ENCODE results near the gene CEP128. TPM values are rescaled to one million over a fixed set of nuclear protein-coding genes. Genes with fewer than 3 reads are reported as not detected.

Gene CEP128
- total RNA-seq, 8 experiments from 2014 or later: 1.7 to 12.7 (median 5.2) TPM

GRCh38 chr14:80754696-80755095, 186.8 kb downstream of the CEP128 start:
- in situ Hi-C loops (cut with MboI; ENCODE audit: low pct_unique_long_range_greater_than_20kb in 2 of 9, low sequenced_read_pairs in 9 of 9, unreplicated experiment in 9 of 9): no loop called here
- Histone ChIP-seq H3K27ac (no peak overlapping the region), H3K4me1 (replicated peaks in 1 of 2) (no peaks in the 10 kb centered on the region), H3K4me3 (no peak overlapping the region)
- WGBS, 10 experiments: 89 to 100% (median 97%) methylated on average over 1 to 7 of the region's 7 CpGs; no CpG with 5 or more reads in 1 of the 10 experiments
- ATAC-seq (replicated peaks in 6 of 8): no peak

GRCh38 chr14:80751285-80751684, 190.3 kb downstream of the CEP128 start:
- no peak for ATAC-seq (replicated peaks in 6 of 8)
- H3K4me1 ChIP-seq (replicated peaks in 1 of 2): no peaks in the 10 kb centered on the region
- no peak overlapping the region for H3K27ac ChIP-seq
- in situ Hi-C loops (cut with MboI; ENCODE audit: low pct_unique_long_range_greater_than_20kb in 2 of 9, low sequenced_read_pairs in 9 of 9, unreplicated experiment in 9 of 9): no loop called here
- 83 to 100% (median 100%) methylated on average over 1 of the region's 1 CpG; no CpG with 5 or more reads in 7 of the 10 experiments for WGBS, 10 experiments
- no peak overlapping the region for H3K4me3 ChIP-seq

- Histone ChIP-seq H3K4me3 (no peak overlapping the region), H3K4me1 (replicated peaks in 1 of 2) (no peaks in the 10 kb centered on the region), H3K27ac (no peak overlapping the region)
- 86 to 100% (median 95%) methylated on average over 1 of the region's 1 CpG; no CpG with 5 or more reads in 2 of the 10 experiments for WGBS, 10 experiments
- ATAC-seq (replicated peaks in 6 of 8): no peak
- in situ Hi-C loops (cut with MboI; ENCODE audit: low pct_unique_long_range_greater_than_20kb in 2 of 9, low sequenced_read_pairs in 9 of 9, unreplicated experiment in 9 of 9): no loop called here
These were observed 215.3 kb downstream of the CEP128 start for GRCh38 chr14:80726211-80726610.

GRCh38 chr14:80718940-80719339, 222.6 kb downstream of the CEP128 start:
- in situ Hi-C loops (cut with MboI; ENCODE audit: low pct_unique_long_range_greater_than_20kb in 2 of 9, low sequenced_read_pairs in 9 of 9, unreplicated experiment in 9 of 9): no loop called here
- ATAC-seq (replicated peaks in 6 of 8): peak in 5 of 8 experiments; percentile 57 to 89 (median 77)

GRCh38 chr14:80714474-80714873, 227.1 kb downstream of the CEP128 start:
- no peak for ATAC-seq (replicated peaks in 6 of 8)
- Histone ChIP-seq H3K27ac (no peak overlapping the region), H3K4me3 (no peak overlapping the region), H3K4me1 (replicated peaks in 1 of 2) (peaks cover 2 to 8% of the 10 kb centered on the region in 2 donors)
- in situ Hi-C loops (cut with MboI; ENCODE audit: low pct_unique_long_range_greater_than_20kb in 2 of 9, low sequenced_read_pairs in 9 of 9, unreplicated experiment in 9 of 9): no loop called here
- 71 to 100% (median 90%) methylated on average over 1 to 4 of the region's 4 CpGs; no CpG with 5 or more reads in 1 of the 10 experiments for WGBS, 10 experiments

More at GRCh38 chr14:80718940-80719339, 222.6 kb downstream of the CEP128 start:
- WGBS, 10 experiments: 83 to 100% (median 90%) methylated on average over 1 of the region's 1 CpG; no CpG with 5 or more reads in 6 of the 10 experiments
- H3K4me3 ChIP-seq: no peak overlapping the region
- H3K27ac ChIP-seq: no peak overlapping the region
- H3K4me1 ChIP-seq (replicated peaks in 1 of 2): peaks cover 2 to 8% of the 10 kb centered on the region in 2 donors

GRCh38 chr14:80713076-80713850, 228.3 kb downstream of the CEP128 start:
- WGBS, 10 experiments: 48 to 100% (median 94%) methylated on average over 2 to 5 of the region's 5 CpGs
- Histone ChIP-seq H3K4me1 (replicated peaks in 1 of 2) (no peaks in the 10 kb centered on the region), H3K27ac (no peak overlapping the region), H3K4me3 (no peak overlapping the region)
- in situ Hi-C loops (cut with MboI; ENCODE audit: low pct_unique_long_range_greater_than_20kb in 2 of 9, low sequenced_read_pairs in 9 of 9, unreplicated experiment in 9 of 9): no loop called here
- no peak for ATAC-seq (replicated peaks in 6 of 8)

GRCh38 chr14:80705241-80705980, 236.1 kb downstream of the CEP128 start:
- no peaks in the 10 kb centered on the region for H3K4me1 ChIP-seq (replicated peaks in 1 of 2)
- in situ Hi-C loops (cut with MboI; ENCODE audit: low pct_unique_long_range_greater_than_20kb in 2 of 9, low sequenced_read_pairs in 9 of 9, unreplicated experiment in 9 of 9): no loop called here
- 29 to 100% (median 100%) methylated on average over 1 of the region's 1 CpG; no CpG with 5 or more reads in 4 of the 10 experiments for WGBS, 10 experiments
- no peak overlapping the region for H3K27ac ChIP-seq
- ATAC-seq (replicated peaks in 6 of 8): no peak
- no peak overlapping the region for H3K4me3 ChIP-seq

GRCh38 chr14:80700601-80701000, 240.9 kb downstream of the CEP128 start:
- no peak for ATAC-seq (replicated peaks in 6 of 8)
- Histone ChIP-seq H3K4me3 (no peak overlapping the region), H3K27ac (no peak overlapping the region), H3K4me1 (replicated peaks in 1 of 2) (no peaks in the 10 kb centered on the region)
- in situ Hi-C loops (cut with MboI; ENCODE audit: low pct_unique_long_range_greater_than_20kb in 2 of 9, low sequenced_read_pairs in 9 of 9, unreplicated experiment in 9 of 9): no loop called here
- 70 to 100% (median 100%) methylated on average over 1 of the region's 1 CpG; no CpG with 5 or more reads in 3 of the 10 experiments for WGBS, 10 experiments

GRCh38 chr14:80699861-80700260, 241.7 kb downstream of the CEP128 start:
- 63 to 100% (median 92%) methylated on average over 1 to 4 of the region's 4 CpGs for WGBS, 10 experiments
- in situ Hi-C loops (cut with MboI; ENCODE audit: low pct_unique_long_range_greater_than_20kb in 2 of 9, low sequenced_read_pairs in 9 of 9, unreplicated experiment in 9 of 9): no loop called here
- Histone ChIP-seq H3K4me1 (replicated peaks in 1 of 2) (no peaks in the 10 kb centered on the region), H3K27ac (no peak overlapping the region), H3K4me3 (no peak overlapping the region)
- ATAC-seq (replicated peaks in 6 of 8): no peak

- WGBS, 10 experiments: 91 to 100% (median 100%) methylated on average over 1 to 6 of the region's 6 CpGs; no CpG with 5 or more reads in 1 of the 10 experiments
- ATAC-seq (replicated peaks in 6 of 8): no peak
- H3K4me1 ChIP-seq (replicated peaks in 1 of 2): no peaks in the 10 kb centered on the region
- H3K27ac ChIP-seq: no peak overlapping the region
- H3K4me3 ChIP-seq: no peak overlapping the region
- in situ Hi-C loops (cut with MboI; ENCODE audit: low pct_unique_long_range_greater_than_20kb in 2 of 9, low sequenced_read_pairs in 9 of 9, unreplicated experiment in 9 of 9): no loop called here
These were observed 242.6 kb downstream of the CEP128 start for GRCh38 chr14:80698974-80699373.

GRCh38 chr14:80695869-80696268, 245.7 kb downstream of the CEP128 start:
- Histone ChIP-seq H3K27ac (no peak overlapping the region), H3K4me3 (no peak overlapping the region), H3K4me1 (replicated peaks in 1 of 2) (no peaks in the 10 kb centered on the region)
- WGBS, 10 experiments: 72 to 100% (median 94%) methylated on average over 1 to 4 of the region's 4 CpGs; no CpG with 5 or more reads in 3 of the 10 experiments
- ATAC-seq (replicated peaks in 6 of 8): no peak
- in situ Hi-C loops (cut with MboI; ENCODE audit: low pct_unique_long_range_greater_than_20kb in 2 of 9, low sequenced_read_pairs in 9 of 9, unreplicated experiment in 9 of 9): no loop called here

- no peak for ATAC-seq (replicated peaks in 6 of 8)
- no peak overlapping the region for H3K27ac ChIP-seq
- no peak overlapping the region for H3K4me3 ChIP-seq
- in situ Hi-C loops (cut with MboI; ENCODE audit: low pct_unique_long_range_greater_than_20kb in 2 of 9, low sequenced_read_pairs in 9 of 9, unreplicated experiment in 9 of 9): no loop called here
- 75 to 100% (median 95%) methylated on average over 1 to 3 of the region's 3 CpGs; no CpG with 5 or more reads in 2 of the 10 experiments for WGBS, 10 experiments
- no peaks in the 10 kb centered on the region for H3K4me1 ChIP-seq (replicated peaks in 1 of 2)
These were observed 248.6 kb downstream of the CEP128 start for GRCh38 chr14:80692903-80693302.

- ATAC-seq (replicated peaks in 6 of 8): no peak
- H3K27ac ChIP-seq: no peak overlapping the region
- H3K4me1 ChIP-seq (replicated peaks in 1 of 2): no peaks in the 10 kb centered on the region
- no peak overlapping the region for H3K4me3 ChIP-seq
- in situ Hi-C loops (cut with MboI; ENCODE audit: low pct_unique_long_range_greater_than_20kb in 2 of 9, low sequenced_read_pairs in 9 of 9, unreplicated experiment in 9 of 9): no loop called here
- 20 to 100% (median 100%) methylated on average over 1 to 3 of the region's 3 CpGs; no CpG with 5 or more reads in 4 of the 10 experiments for WGBS, 10 experiments
These were observed 259.9 kb downstream of the CEP128 start for GRCh38 chr14:80681651-80682050.

Measured in motor neuron (in vitro differentiated cells).